Neural cell (in vitro differentiated cells): ENCODE data around the gene TMEM126B. TPM values are rescaled to one million over a fixed set of nuclear protein-coding genes. Genes with fewer than 3 reads are reported as not detected.
"Not testable (repeated sequence)": the region's sequence is repeated elsewhere in the genome, so short reads cannot be mapped to it uniquely, and the experiment has no call there.

ENCODE experiments used
- H2AFZ ChIP-seq: fragments of 200-600, 300-800 bp; sonication (generic), shearing (Covaris generic); 2 replicates; pipeline ENCODE4 v1.6.0; 2014; ENCODE audit warnings: low read depth, mild to moderate bottlenecking, antibody characterized with exemption, low read length, moderate library complexity
- H3F3A ChIP-seq: fragments of 200-600 bp; shearing (Covaris generic); 2 replicates; pipeline ENCODE4 v1.6.1; 2016; ENCODE audit warnings: mild to moderate bottlenecking, moderate library complexity, mixed read lengths, antibody characterized with exemption, low read length; ENCODE audit not compliant: insufficient read depth, poor library complexity, severe bottlenecking
- H3K27ac ChIP-seq: fragments of 200-600, 300-800 bp; sonication (generic), shearing (Covaris generic); 2 replicates; pipeline ENCODE4 v1.5.1; 2014; ENCODE audit warnings: mild to moderate bottlenecking, low read length, moderate library complexity
- H3K27me3 ChIP-seq: fragments of 300-800, 200-600 bp; sonication (generic), shearing (Covaris generic); 2 replicates; pipeline ENCODE4 v1.6.0; 2014; ENCODE audit warnings: mild to moderate bottlenecking, low read depth, low read length, moderate library complexity; ENCODE audit not compliant: insufficient read depth
- H3K36me3 ChIP-seq: fragments of 300-800, 200-600 bp; sonication (generic), shearing (Covaris generic); 2 replicates; pipeline ENCODE4 v1.5.1; 2014; ENCODE audit warnings: mild to moderate bottlenecking, antibody characterized with exemption, low read length, moderate library complexity; ENCODE audit not compliant: insufficient read depth
- H3K4me2 ChIP-seq: fragments of 300-800, 200-600 bp; sonication (generic), shearing (Covaris generic); 2 replicates; pipeline ENCODE4 v1.6.0; 2014; ENCODE audit warnings: mild to moderate bottlenecking, low read length
- H3K4me3 ChIP-seq: fragments of 300-800, 200-600 bp; sonication (generic), shearing (Covaris generic); 2 replicates; pipeline ENCODE4 v1.5.1; 2014; ENCODE audit warnings: mild to moderate bottlenecking, low read length, moderate library complexity
- H3K79me2 ChIP-seq: fragments of 200-600 bp; shearing (Covaris generic); replicated peaks from 2 replicates; pipeline ENCODE4 v1.6.0; 2014; ENCODE audit warnings: mild to moderate bottlenecking, low read length, moderate library complexity; ENCODE audit not compliant: insufficient read depth
- H3K9ac ChIP-seq: fragments of 300-800, 200-600 bp; sonication (generic), shearing (Covaris generic); 2 replicates; pipeline ENCODE4 v1.6.1; 2016; ENCODE audit warnings: mild to moderate bottlenecking, low read length, mixed read lengths
- H3K9me2 ChIP-seq: fragments of 200-600 bp; shearing (Covaris generic); 2 replicates; pipeline ENCODE4 v1.6.1; 2016; ENCODE audit warnings: mild to moderate bottlenecking, low read length, mixed read lengths; ENCODE audit not compliant: insufficient read depth
- H3K9me3 ChIP-seq: fragments of 200-600, 300-800 bp; sonication (generic), shearing (Covaris generic); 2 replicates; pipeline ENCODE4 v1.6.1; 2016; ENCODE audit warnings: mild to moderate bottlenecking, mixed run types, low read length, moderate library complexity, mixed read lengths
- H4K20me1 ChIP-seq: fragments of 200-600 bp; shearing (Covaris generic); 2 replicates; pipeline ENCODE4 v1.6.1; 2016; ENCODE audit warnings: mild to moderate bottlenecking, mixed run types; ENCODE audit not compliant: insufficient read depth
- EP300 ChIP-seq: fragments of 450-650 bp; conservative IDR thresholded peaks from 2 replicates; pipeline ENCODE4 v1.6.1; 2014; ENCODE audit warnings: antibody characterized with exemption, mild to moderate bottlenecking, moderate library complexity; ENCODE audit not compliant: poor library complexity, severe bottlenecking
- EZH2 ChIP-seq: fragments of 200-600, 300-800 bp; shearing (Covaris generic), sonication (generic); IDR thresholded peaks from 2 replicates; pipeline ENCODE4 v1.6.1; 2014; ENCODE audit warnings: antibody characterized with exemption, low read length, borderline replicate concordance, mild to moderate bottlenecking; ENCODE audit not compliant: insufficient read depth, poor library complexity, severe bottlenecking
- MXI1 ChIP-seq: fragments of 450-650 bp; conservative IDR thresholded peaks from 2 replicates; pipeline ENCODE4 v1.6.1; 2014; ENCODE audit warnings: antibody characterized with exemption, mild to moderate bottlenecking; ENCODE audit not compliant: poor library complexity, severe bottlenecking
- POLR2AphosphoS5 ChIP-seq: IDR thresholded peaks from 2 replicates; pipeline ENCODE4 v1.6.1; 2012
- RAD21 ChIP-seq: fragments of 450-650 bp; conservative IDR thresholded peaks from 2 replicates; pipeline ENCODE4 v1.6.1; 2014; ENCODE audit warnings: antibody characterized with exemption, mild to moderate bottlenecking, moderate library complexity
- REST ChIP-seq: IDR thresholded peaks from 2 replicates; pipeline ENCODE4 v1.6.1; 2012; ENCODE audit warnings: borderline replicate concordance
- SMC3 ChIP-seq: fragments of 450-650 bp; conservative IDR thresholded peaks from 2 replicates; pipeline ENCODE4 v1.6.1; 2014; ENCODE audit warnings: antibody characterized with exemption, mild to moderate bottlenecking, moderate library complexity; ENCODE audit not compliant: poor library complexity
- TAF1 ChIP-seq: IDR thresholded peaks from 2 replicates; pipeline ENCODE4 v1.6.1; 2012; ENCODE audit warnings: low read depth
- polyA plus RNA-seq: library from polyadenylated mRNA; depleted of rRNA; stranded (reverse); fragments of >200 nt; gene quantifications from 2 replicates; pipeline ENCODE4 v1.2.3, GENCODE V29; 2014
- TF ChIP-seq, protein P1 (sequence below): fragments of 450-650 bp; IDR thresholded peaks from 2 replicates; pipeline ENCODE4 v1.5.1; 2014; ENCODE audit warnings: antibody characterized with exemption, mild to moderate bottlenecking, moderate library complexity; ENCODE audit not compliant: poor library complexity, severe bottlenecking

TMEM126B gene
- polyA plus RNA-seq, 1 donor from 2014 or later = 111 TPM

GRCh38 chr11:85603220-85603619, 25.2 kb upstream of the TMEM126B start:
- no peak overlapping the region for H3K4me2 ChIP-seq
- H3K9me2 ChIP-seq = no peaks in the 10 kb centered on the region
- H3K27ac ChIP-seq = no peak overlapping the region
- H3K27me3 ChIP-seq = no peaks in the 10 kb centered on the region
- H3K9me3 ChIP-seq = no peaks in the 10 kb centered on the region
- H3F3A ChIP-seq = no peaks in the 10 kb centered on the region
- H3K9ac ChIP-seq = no peak overlapping the region
- H4K20me1 ChIP-seq = no peaks in the 10 kb centered on the region
- TF ChIP-seq TAF1 (no peak), SMC3 (no peak), MXI1 (no peak), REST (no peak), EZH2 (no peak), EP300 (no peak), POLR2AphosphoS5 (no peak), RAD21 (no peak)
- TF ChIP-seq, protein P1, sequence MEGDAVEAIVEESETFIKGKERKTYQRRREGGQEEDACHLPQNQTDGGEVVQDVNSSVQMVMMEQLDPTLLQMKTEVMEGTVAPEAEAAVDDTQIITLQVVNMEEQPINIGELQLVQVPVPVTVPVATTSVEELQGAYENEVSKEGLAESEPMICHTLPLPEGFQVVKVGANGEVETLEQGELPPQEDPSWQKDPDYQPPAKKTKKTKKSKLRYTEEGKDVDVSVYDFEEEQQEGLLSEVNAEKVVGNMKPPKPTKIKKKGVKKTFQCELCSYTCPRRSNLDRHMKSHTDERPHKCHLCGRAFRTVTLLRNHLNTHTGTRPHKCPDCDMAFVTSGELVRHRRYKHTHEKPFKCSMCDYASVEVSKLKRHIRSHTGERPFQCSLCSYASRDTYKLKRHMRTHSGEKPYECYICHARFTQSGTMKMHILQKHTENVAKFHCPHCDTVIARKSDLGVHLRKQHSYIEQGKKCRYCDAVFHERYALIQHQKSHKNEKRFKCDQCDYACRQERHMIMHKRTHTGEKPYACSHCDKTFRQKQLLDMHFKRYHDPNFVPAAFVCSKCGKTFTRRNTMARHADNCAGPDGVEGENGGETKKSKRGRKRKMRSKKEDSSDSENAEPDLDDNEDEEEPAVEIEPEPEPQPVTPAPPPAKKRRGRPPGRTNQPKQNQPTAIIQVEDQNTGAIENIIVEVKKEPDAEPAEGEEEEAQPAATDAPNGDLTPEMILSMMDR = no peak
- H3K79me2 ChIP-seq = no peaks in the 10 kb centered on the region
- H3K4me3 ChIP-seq = no peak overlapping the region
- no peaks in the 10 kb centered on the region for H3K36me3 ChIP-seq
- H2AFZ ChIP-seq = no peak overlapping the region

DNA sequence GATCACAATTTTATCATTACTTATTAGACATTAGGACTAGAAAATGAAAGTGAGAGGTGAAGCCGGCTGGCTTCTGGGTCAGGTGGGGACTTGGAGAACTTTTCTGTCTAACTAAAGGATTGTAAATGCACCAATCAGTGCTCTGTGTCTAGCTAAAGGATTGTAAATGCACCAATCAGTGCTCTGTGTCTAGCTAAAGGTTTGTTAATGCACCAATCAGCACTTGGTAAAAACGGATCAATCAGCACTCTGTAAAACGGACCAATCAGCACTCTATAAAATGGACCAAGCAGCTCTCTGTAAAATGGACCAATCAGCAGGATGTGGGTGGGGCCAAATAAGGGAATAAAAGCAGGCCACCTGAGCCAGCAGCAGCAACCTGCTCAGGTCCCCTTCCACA, 22.2 kb upstream of the TMEM126B start:
- not testable (repeated sequence) for H3K27me3 ChIP-seq, H3K36me3 ChIP-seq, H2AFZ ChIP-seq, H3K9me2 ChIP-seq, H3K9me3 ChIP-seq, H3K9ac ChIP-seq, H3K27ac ChIP-seq, H3K4me3 ChIP-seq, H3K4me2 ChIP-seq, H3K79me2 ChIP-seq, H3F3A ChIP-seq, H4K20me1 ChIP-seq

DNA sequence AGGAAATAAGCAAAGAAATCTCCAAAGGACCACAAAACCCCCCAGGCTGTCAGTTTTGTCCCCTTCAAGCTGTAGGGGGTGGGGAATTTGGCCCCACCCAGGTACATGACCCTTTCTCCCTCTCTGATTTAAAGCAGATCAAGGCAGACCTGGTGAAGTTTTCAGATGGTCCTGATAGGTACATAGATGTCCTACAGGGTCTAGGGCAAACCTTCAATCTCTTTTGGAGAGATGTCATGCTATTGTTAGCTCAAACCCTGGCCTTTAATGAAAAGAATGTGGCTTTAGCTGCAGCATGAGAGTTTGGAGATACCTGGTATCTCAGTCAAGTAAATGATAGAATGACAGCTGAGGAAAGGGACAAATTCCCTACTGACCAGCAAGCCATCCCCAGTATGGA, 19.8 kb upstream of the TMEM126B start:
- not testable (repeated sequence) for H3K9me3 ChIP-seq, H4K20me1 ChIP-seq, H3K36me3 ChIP-seq, H3K9ac ChIP-seq, H3K79me2 ChIP-seq, H3K9me2 ChIP-seq, H3K4me2 ChIP-seq, H3K27me3 ChIP-seq, H3F3A ChIP-seq, H3K4me3 ChIP-seq, H3K27ac ChIP-seq, H2AFZ ChIP-seq

GRCh38 chr11:85609286-85609685, 19.1 kb upstream of the TMEM126B start:
- H3F3A ChIP-seq, H3K9ac ChIP-seq, H3K27me3 ChIP-seq, H3K79me2 ChIP-seq, H3K36me3 ChIP-seq, H3K4me2 ChIP-seq, H3K9me2 ChIP-seq, H3K4me3 ChIP-seq, H3K9me3 ChIP-seq, H3K27ac ChIP-seq, H4K20me1 ChIP-seq, H2AFZ ChIP-seq: not testable (repeated sequence)

DNA sequence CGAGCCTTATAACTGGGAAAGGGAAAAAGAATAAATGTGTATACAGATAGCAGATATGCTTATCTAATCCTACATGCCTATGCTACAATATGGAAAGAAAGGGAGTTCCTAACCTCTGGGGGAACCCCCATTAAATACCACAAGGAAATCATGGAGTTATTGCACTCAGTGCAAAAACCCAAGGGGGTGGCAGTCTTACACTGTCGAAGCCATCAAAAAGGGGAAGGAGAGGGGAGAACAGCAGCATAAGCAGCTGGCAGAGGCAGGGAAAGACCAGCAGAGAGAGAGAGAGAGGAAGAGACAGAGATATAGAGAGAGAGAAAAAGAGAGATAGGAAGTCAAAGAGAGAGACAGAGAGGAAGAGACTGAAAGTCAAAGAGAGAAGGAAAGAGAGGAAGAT, 16.8 kb upstream of the TMEM126B start:
- H3K9ac ChIP-seq, H3K79me2 ChIP-seq, H3F3A ChIP-seq, H3K4me3 ChIP-seq, H2AFZ ChIP-seq, H3K27me3 ChIP-seq, H3K36me3 ChIP-seq, H3K4me2 ChIP-seq, H3K9me2 ChIP-seq, H3K9me3 ChIP-seq, H4K20me1 ChIP-seq, H3K27ac ChIP-seq: not testable (repeated sequence)
